ENCODE data around the gene MIPOL1. TPM values are rescaled to one million over a fixed set of nuclear protein-coding genes. Genes with fewer than 3 reads are reported as not detected.
A peak's percentile ranks its signal among the peaks of the same experiment; 100 is the strongest.

Gene MIPOL1
- total and polyA plus RNA-seq, 2 of the 4 experiments (the other 2 are of a cell fraction): 2.7 to 5.9 TPM

DNA sequence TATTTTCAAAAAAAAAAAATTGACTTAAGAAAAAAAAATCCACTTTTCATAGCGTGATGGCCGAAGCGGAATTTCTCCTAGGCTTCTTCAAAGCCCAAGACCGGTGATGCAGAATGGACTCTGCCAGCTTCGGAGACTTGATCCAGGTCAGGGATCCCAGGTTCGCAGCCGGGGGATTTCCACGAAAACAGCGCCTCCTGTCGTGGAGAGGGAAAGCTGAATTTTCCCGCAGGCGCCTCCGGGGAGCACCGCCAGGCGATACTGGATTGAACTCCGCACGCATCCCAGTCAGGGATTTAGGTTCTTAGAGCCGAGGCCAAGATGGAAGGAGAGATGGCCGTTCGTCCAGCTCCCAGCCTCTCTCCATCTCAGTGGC lies 399.8 kb downstream of the MIPOL1 start:
- Histone ChIP-seq H2AFZ (replicated peaks; ENCODE audit: low read length, poor library complexity) (no peak overlapping the region), H3K27ac (ENCODE audit: insufficient read depth, low read length) (no peak overlapping the region), H3K14ac (replicated peaks; ENCODE audit: low read depth, low read length) (no peak overlapping the region), H3K79me1 (ENCODE audit: low read depth in 1 of 2, low read length in 2 of 2) (no peaks in the 10 kb centered on the region), H2BK5ac (ENCODE audit: low read depth, low read length, poor library complexity, severe bottlenecking) (no peak overlapping the region), H3K18ac (ENCODE audit: low read depth, low read length) (no peak overlapping the region), H2BK20ac (ENCODE audit: low read depth, low read length) (no peak overlapping the region), H3K9ac (ENCODE audit: low read depth, low read length) (no peak overlapping the region), H3K4me2 (ENCODE audit: low read depth, low read length) (no peak overlapping the region), H2AK9ac (replicated peaks; ENCODE audit: low read depth, low read length, poor library complexity) (no peak overlapping the region), H3K4me1 (ENCODE audit: control insufficient read depth, insufficient read depth, low read length) (peaks cover 5% of the 10 kb centered on the region; the same call in 1 of the 2 replicates), H3K56ac (ENCODE audit: extremely low read depth, insufficient read depth, low read length) (no peak overlapping the region), H2AK5ac (ENCODE audit: low read depth, low read length) (no peak overlapping the region), H2BK120ac (ENCODE audit: low read depth, low read length) (no peak overlapping the region), H4K91ac (ENCODE audit: insufficient read depth, low read depth, low read length) (no peak overlapping the region), H3K27me3 (ENCODE audit: control insufficient read depth, insufficient read depth, low read length) (peaks cover 81% of the 10 kb centered on the region), H3K23ac (ENCODE audit: low read depth, low read length) (no peak overlapping the region), H3K36me3 (ENCODE audit: control insufficient read depth, insufficient read depth, low read length) (no peaks in the 10 kb centered on the region), H3K4ac (ENCODE audit: low read depth, low read length) (no peak overlapping the region), H3K9me1 (ENCODE audit: insufficient read depth, low read length) (0 out of 2 replicates have a peak, but pooled peaks cover 3% of the 10 kb centered on the region), H4K5ac (ENCODE audit: low read depth, low read length) (no peak overlapping the region), H3K9me3 (ENCODE audit: control insufficient read depth, insufficient read depth, low read length) (peaks cover 16% of the 10 kb centered on the region), H3K4me3 (ENCODE audit: insufficient read depth, low read depth, low read length) (no peak overlapping the region), H4K20me1 (ENCODE audit: insufficient read depth, low read length) (no peaks in the 10 kb centered on the region), H2BK15ac (ENCODE audit: low read depth, low read length) (no peak overlapping the region), H4K8ac (ENCODE audit: low read depth in 2 of 2, low read length in 2 of 2) (no peak overlapping the region)
- BruUV-seq (replicated peaks): no TSS peak
- TF ChIP-seq, protein P1, sequence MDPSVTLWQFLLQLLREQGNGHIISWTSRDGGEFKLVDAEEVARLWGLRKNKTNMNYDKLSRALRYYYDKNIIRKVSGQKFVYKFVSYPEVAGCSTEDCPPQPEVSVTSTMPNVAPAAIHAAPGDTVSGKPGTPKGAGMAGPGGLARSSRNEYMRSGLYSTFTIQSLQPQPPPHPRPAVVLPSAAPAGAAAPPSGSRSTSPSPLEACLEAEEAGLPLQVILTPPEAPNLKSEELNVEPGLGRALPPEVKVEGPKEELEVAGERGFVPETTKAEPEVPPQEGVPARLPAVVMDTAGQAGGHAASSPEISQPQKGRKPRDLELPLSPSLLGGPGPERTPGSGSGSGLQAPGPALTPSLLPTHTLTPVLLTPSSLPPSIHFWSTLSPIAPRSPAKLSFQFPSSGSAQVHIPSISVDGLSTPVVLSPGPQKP (IDR thresholded peaks at IDR 0.05; ENCODE audit: borderline replicate concordance, low read depth, low read length): no peak
- TF ChIP-seq, protein P2, sequence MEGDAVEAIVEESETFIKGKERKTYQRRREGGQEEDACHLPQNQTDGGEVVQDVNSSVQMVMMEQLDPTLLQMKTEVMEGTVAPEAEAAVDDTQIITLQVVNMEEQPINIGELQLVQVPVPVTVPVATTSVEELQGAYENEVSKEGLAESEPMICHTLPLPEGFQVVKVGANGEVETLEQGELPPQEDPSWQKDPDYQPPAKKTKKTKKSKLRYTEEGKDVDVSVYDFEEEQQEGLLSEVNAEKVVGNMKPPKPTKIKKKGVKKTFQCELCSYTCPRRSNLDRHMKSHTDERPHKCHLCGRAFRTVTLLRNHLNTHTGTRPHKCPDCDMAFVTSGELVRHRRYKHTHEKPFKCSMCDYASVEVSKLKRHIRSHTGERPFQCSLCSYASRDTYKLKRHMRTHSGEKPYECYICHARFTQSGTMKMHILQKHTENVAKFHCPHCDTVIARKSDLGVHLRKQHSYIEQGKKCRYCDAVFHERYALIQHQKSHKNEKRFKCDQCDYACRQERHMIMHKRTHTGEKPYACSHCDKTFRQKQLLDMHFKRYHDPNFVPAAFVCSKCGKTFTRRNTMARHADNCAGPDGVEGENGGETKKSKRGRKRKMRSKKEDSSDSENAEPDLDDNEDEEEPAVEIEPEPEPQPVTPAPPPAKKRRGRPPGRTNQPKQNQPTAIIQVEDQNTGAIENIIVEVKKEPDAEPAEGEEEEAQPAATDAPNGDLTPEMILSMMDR (conservative IDR thresholded peaks at IDR 0.05; ENCODE audit: low read depth, low read length): peak; percentile 44
- DNase-seq: no peak
- no peak for ATAC-seq (ENCODE audit: low read depth)
- 0% methylated on average over 5 of the region's 20 CpGs; no CpG with 5 or more reads in 1 of the 2 experiments for WGBS, 2 experiments (ENCODE audit: extremely low coverage in 2 of 2, insufficient read length in 1 of 2)
- dilution Hi-C loops (cut with HindIII; ENCODE audit: low sequenced_read_pairs, unreplicated experiment) (no loop called here), in situ Hi-C loops (cut with MboI; ENCODE audit: low sequenced_read_pairs) (no loop called here), intact Hi-C loops (cut with micrococcal nuclease) (loop anchor here (5.0 kb wide), 1 partner anchor 110 kb away; no protein-coding TSS in a partner anchor)
- POLR2A ChIA-PET (ENCODE audit: unreplicated experiment): no interaction called here
- CTCF ChIA-PET: interaction anchor here (0.6 to 0.7 kb wide), 2 partner anchors 40 to 337 kb away, joined by 3 to 9 read pairs; no protein-coding TSS in a partner anchor
